8988T (cell line): ENCODE results near the gene TAS1R3.
A peak's percentile ranks its signal among the peaks of the same experiment; 100 is the strongest.

Experiments
- DNase-seq: peaks from one replicate; pipeline ENCODE4 v3.0.0; 2011

TAS1R3 gene

DNA sequence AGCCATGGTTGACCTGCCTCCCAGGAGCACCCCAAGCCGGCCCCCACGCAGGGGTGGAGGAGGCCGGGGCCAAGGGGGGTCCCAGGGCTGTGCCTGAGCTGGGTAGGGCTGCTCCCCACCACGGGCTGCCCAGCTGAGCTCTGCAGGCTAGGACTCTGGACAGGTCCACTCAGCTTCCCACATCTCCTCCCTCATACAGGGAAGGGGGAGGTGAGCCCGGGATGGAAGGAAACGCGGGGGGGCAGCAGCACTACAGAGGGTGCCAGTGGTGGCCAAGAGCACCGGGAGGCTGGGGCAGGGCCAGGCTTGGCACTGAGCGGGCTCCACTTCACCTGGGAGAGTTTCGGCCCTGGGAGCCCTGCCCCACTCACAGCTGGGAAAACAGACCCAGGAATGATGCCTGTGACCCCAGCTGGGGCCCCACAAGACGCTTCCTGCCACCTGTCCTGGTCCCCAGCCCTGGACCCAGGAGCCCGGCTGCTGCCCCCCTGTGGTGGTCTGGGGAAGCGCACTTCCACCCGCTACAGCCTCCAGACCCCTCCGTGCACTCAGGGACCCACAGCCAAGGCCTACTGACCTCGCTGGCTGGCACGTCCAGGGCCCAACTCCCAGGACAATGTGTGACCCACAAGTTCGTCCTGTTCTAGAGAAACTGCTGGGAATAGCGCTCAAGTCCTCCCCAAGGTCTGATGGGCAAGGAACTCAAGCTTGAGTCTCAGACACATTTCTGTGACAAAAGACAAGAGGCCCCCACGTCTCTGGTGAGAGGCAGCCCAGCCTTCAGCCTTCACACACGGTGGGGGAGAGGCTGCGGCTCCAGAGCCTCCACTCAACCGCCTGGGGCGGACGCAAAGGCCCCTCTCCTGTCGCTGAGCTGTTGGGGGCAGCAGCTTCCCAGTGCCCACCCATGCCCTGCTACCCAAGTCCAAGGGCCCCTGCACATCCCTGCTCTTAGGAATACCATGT is 40.9 kb downstream of the TAS1R3 start:
- DNase-seq, result no peak

DNA sequence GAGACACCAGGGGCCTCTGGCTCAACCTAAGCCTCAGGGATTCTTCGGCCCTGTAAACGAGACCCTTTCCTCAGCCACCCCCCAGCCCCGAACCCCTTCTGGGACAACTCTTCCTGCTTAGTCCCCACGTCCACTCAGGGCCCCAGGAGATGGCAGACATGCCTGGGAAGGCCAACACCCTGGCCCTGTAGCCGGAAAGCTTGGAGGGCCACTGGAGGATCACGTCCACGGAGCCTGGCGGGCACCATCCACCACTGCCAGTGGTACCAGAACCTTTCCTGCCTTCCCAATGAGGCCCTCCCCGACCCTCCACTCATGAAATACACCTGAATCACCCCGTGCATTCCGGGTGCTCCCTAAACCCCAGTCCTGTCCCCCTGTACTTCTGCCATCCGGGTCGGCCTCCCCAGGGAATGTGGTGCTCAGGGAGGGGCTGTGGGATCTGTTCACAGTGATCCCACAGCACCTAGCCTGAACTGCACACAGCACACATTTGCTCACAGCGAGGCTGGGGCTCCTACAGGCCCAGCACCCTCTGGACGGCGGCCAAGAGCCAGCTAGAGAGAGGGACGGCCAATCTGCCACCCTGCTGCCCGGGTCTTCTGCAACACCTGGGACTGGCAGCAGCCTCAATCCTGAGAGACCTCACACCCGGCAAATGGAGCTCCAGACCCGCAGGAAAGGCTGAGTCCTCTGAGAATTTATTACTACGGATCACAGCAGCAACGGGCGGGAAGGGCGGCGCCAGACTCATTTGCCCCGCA is 42.2 kb downstream of the TAS1R3 start:
- no peak for DNase-seq

DNA sequence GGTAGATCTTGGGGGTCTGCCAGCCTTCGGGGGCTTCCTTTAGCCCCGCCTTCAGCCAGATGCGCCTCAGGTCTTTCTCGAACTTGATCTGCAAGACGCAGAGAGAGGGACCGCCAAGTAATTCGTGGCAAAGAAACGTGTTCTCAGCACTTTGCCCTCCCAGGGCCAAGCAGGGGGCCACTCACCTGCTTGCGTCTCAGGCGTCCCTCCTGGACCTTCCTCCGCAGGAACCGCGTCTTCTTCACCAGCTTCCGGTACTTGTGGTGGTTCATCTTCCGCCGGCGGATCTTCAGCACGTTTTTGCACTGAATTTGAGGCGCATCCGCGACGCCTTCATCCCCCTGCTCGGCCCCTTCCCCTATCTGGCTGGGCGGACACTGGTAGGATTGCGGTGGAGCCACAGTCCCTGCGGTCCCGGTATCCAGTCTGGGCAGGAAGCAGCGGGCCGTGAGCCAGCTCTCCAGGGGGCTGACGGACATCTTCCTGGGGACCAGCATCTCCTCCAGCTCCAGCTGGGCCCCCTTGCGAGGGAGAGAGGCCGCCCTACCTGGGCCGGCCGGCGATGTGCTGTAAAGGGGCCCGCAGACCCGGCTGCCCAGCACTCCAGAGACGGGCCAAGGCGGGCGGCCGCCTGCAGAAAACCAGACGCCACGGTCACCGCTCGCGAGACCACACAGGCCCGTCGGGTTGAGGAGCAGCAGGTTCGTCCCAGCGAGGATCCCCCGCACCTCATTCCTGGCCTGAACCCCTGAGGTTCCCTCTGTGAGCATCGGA is 42.9 kb downstream of the TAS1R3 start:
- DNase-seq, result no peak

DNA sequence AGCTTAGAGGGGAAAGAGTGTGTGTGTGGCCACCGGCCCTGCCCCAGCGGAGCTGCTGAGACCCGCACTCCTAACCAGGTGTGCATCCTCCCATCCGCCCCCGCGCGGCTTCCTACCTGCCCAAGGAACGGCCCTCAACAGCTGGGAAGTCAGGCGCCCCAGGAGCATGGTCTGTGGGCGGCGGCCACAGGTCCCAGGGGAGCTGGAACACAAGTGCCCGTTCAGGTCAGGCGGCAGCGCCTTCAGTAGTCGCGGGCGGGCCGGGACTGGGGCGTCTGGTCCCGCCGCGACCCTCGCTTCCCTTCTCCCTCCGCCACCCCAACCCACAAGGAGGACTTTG is 43.5 kb downstream of the TAS1R3 start:
- DNase-seq, result no peak

DNA sequence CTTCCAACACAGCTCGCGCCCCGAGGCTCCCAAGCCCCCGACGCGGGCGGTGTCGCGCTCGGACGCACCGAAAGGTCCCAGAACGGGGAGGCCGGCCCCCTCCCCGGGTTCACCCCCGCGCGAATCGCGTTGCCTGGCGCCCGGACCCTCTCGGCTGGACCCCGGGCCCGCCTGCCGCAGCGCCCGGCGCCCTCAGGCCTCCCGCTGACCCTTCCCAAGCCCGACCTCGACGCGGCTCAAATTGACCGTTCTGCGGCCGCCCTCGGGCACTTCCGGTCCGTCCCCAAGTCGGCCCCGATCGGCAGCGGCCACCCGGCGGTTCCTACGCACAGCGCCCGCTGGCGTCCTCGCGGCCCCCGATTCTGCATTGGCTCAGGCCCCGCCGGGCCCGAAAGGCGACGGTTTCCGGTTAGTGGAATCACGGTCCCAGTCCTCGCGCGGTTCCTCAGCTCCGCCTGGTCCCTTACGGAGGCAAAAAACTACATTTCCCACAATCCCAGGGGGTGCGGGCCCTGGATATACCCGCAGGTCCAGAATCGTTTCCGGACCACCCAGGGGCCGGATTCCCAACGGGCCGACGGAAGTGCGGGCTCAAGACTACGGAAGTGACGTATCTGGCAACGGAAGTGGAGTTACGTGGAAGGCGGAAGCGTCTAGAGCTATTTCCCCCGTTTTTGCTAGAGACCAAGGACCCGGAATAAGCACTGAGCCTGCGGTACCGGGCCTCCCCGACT is 44.0 kb downstream of the TAS1R3 start, which contains the start of gene AURKAIP1:
TSS of gene AURKAIP1 (minus strand) at position 279 of the 734 bp plus-strand sequence. CDS start 451 bp downstream, outside the sequence.
- peak; percentile 91 for DNase-seq

DNA sequence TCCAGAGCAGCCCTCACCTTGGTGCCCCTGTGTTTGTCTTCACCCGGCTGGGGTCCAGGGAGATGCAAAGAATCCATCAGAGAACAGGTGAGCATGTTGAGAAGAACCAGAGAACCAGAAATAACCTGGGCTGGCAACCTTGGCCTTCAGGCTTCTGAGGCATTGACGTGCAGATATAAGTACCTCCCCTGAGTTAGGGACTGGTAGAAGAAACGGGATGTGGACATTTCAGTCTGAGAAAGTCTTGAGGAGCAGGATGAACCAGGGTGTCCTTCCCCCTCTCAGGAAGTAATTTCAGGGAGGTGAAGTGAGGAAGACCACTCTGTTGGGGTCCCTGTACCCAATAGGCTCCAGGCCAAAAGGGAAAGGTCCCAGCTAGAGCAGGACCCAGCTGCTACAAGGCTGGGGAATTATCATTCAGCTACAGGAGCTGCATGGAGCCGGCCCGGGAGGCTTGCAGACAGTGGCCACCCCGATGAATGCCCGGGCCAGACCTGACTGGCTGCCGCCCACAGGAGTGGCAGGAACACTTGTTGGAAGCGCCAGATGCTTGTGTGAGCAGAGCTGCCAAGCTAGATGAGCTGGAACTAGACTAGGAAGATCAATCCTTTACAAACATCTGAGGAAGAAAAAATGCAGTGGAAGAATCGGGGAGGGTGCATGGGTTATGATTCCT is 45.6 kb downstream of the TAS1R3 start:
- no peak for DNase-seq

DNA sequence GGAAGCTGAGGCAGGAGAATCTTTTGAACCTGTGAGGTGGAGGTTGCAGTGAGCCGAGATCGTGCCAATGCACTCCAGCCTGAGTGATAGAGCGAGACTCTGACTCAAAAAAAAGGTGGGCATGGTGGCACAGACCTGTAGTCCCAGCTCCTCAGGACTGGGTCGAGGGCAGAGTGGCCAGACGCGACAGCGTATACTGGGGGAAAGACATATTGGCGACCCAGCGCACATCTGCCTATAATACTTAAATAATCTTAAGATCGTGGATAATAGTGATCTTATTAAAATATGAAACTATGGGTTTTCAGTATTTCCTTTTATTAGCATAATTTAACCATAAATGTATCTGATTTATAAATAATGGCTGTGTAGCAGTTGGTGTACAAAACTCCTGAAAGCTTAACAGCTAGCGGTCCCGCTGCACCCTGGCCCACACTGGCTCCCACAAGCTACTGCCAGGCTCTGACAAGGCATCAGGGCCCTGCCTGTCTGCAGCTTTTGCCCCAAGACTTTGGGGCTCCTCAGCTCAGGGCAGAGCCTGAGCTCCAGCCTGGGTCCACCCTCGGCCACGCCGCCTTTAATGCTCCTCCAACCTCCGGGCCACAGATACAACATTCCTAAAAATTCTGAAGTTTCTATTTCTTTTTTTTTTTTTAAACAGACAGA is 46.6 kb downstream of the TAS1R3 start:
- DNase-seq, result no peak

DNA sequence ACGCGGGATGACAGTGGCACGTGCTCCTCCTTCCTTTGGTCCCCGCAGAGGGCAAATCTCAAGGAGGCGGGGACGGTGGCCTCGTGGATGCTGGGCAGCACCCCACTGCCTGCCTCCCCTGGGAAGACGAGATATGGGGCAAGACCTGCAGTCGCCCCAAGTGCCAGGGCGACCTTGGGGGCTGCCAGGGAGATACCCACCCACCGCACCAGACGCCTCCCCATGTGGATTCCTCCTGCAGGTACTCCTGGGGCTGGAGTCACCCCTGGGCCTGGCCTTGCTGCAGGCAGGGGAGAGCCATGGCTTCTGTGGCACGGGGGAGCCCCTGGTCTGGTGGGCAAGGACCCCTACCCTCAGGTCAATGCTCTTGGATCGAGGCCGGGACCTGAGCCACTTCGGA is 49.8 kb downstream of the TAS1R3 start:
- no peak for DNase-seq

DNA sequence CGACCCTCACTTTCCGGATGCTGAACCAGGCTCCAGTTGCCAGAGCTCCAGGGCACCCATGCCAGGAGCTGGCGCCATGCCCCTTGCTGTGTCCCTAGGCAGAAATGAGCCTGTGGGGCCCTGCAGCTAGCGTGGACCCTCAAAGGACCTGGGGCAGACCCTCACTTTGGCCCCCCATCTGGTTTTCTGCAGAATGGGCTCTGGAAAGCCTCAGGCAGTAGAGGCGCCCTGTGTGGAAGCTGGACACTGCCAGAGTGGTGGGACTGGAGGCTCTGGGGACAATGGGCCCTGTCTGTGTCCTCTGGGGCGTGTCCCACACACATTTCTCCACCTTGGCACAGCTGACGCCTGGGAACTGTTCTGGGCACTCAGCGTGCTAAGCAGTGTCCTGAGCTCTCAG is 50.2 kb downstream of the TAS1R3 start:
- DNase-seq, result no peak
